HepG2 (cell line): ENCODE data around the gene SLC4A2. TPM values are rescaled to one million over a fixed set of nuclear protein-coding genes. Genes with fewer than 3 reads are reported as not detected.

Experiments
- AGO2 ChIP-seq: fragments of 200-400 bp; formaldehyde crosslinking; optimal IDR thresholded peaks from 2 replicates; pipeline ENCODE3; 2017; ENCODE audit warnings: mild to moderate bottlenecking, low read depth, low read length, moderate library complexity
- ARHGAP35 ChIP-seq: sonication (generic); formaldehyde crosslinking; IDR thresholded peaks from 2 replicates; pipeline ENCODE4 v1.9.0; 2022; ENCODE audit warnings: mild to moderate bottlenecking, inconsistent platforms, moderate library complexity, missing genetic modification reagents, borderline replicate concordance
- ATF1 ChIP-seq: IDR thresholded peaks from 2 replicates; pipeline ENCODE4 v1.6.1; 2016; ENCODE audit warnings: mild to moderate bottlenecking, control low read depth
- CHD2 ChIP-seq: IDR thresholded peaks from 2 replicates; pipeline ENCODE4 v1.6.1; 2011; ENCODE audit warnings: low read depth, low read length, improper control_type of control experiment
- CREM ChIP-seq, 2 experiments: sonication (generic) in 1 of 2; formaldehyde crosslinking in 1 of 2; IDR thresholded peaks; 2 replicates each; pipeline versions ENCODE4 v1.4.0 to v1.6.1; 2016 to 2020; ENCODE audit warnings: antibody characterized with exemption in 1 of 2, mild to moderate bottlenecking in 1 of 2, missing genetic modification reagents in 1 of 2
- HOXA7 ChIP-seq: sonication (generic); formaldehyde crosslinking; IDR thresholded peaks from 2 replicates; pipeline ENCODE4 v1.8.1; 2022; ENCODE audit warnings: mild to moderate bottlenecking, missing genetic modification reagents, moderate library complexity
- IKZF5 ChIP-seq: IDR thresholded peaks from 2 replicates; pipeline ENCODE4 v1.6.1; 2018; ENCODE audit warnings: missing genetic modification reagents, mild to moderate bottlenecking, missing compliant biosample characterization
- IRF2 ChIP-seq: IDR thresholded peaks from 2 replicates; pipeline ENCODE4 v1.6.1; 2018; ENCODE audit warnings: missing genetic modification reagents, missing compliant biosample characterization
- KDM5B ChIP-seq: sonication (generic); formaldehyde crosslinking; IDR thresholded peaks from 2 replicates; pipeline ENCODE4 v1.4.0; 2020; ENCODE audit warnings: missing genetic modification reagents, mild to moderate bottlenecking, borderline replicate concordance
- RNF2 ChIP-seq: fragments of 450-650 bp; conservative IDR thresholded peaks from 2 replicates; pipeline ENCODE4 v1.6.1; 2016; ENCODE audit warnings: low read depth
- SKI ChIP-seq: fragments of 450-650 bp; IDR thresholded peaks from one replicate; pipeline ENCODE4 v1.6.1; 2018; ENCODE audit warnings: mild to moderate bottlenecking; ENCODE audit not compliant: partially characterized antibody
- THRA ChIP-seq: sonication (generic); formaldehyde crosslinking; IDR thresholded peaks from 2 replicates; pipeline ENCODE4 v1.4.0; 2020; ENCODE audit warnings: missing genetic modification reagents, borderline replicate concordance
- ZBTB7A ChIP-seq: sonication (generic); formaldehyde crosslinking; IDR thresholded peaks from 2 replicates; pipeline ENCODE4 v1.8.0; 2022; ENCODE audit warnings: mild to moderate bottlenecking, missing genetic modification reagents
- ZKSCAN8 ChIP-seq: IDR thresholded peaks from 2 replicates; pipeline ENCODE4 v1.6.1; 2016; ENCODE audit warnings: borderline replicate concordance, missing genetic modification reagents, missing compliant biosample characterization
- ZMYM2 ChIP-seq: sonication (generic); formaldehyde crosslinking; IDR thresholded peaks from 2 replicates; pipeline ENCODE4 v1.8.0; 2022; ENCODE audit warnings: mild to moderate bottlenecking, missing genetic modification reagents
- ZNF264 ChIP-seq: sonication (generic); formaldehyde crosslinking; IDR thresholded peaks from 2 replicates; pipeline ENCODE4 v1.4.0; 2020; ENCODE audit warnings: missing genetic modification reagents
- ZNF34 ChIP-seq: sonication (generic); formaldehyde crosslinking; IDR thresholded peaks from 2 replicates; pipeline ENCODE4 v1.4.0; 2020; ENCODE audit warnings: mild to moderate bottlenecking, missing genetic modification reagents, borderline replicate concordance
- ZNF513 ChIP-seq: sonication (generic); formaldehyde crosslinking; conservative IDR thresholded peaks from 2 replicates; pipeline ENCODE4 v1.5.0; 2020; ENCODE audit warnings: missing genetic modification reagents
- ZNF550 ChIP-seq: sonication (generic); formaldehyde crosslinking; IDR thresholded peaks from 2 replicates; pipeline ENCODE4 v1.4.0; 2020; ENCODE audit warnings: mild to moderate bottlenecking, missing genetic modification reagents, borderline replicate concordance
- ZNF670 ChIP-seq: sonication (generic); formaldehyde crosslinking; IDR thresholded peaks from 2 replicates; pipeline ENCODE4 v1.8.0; 2022; ENCODE audit warnings: mild to moderate bottlenecking, missing genetic modification reagents, borderline replicate concordance
- ZNF724P ChIP-seq: sonication (generic); formaldehyde crosslinking; IDR thresholded peaks from 2 replicates; pipeline ENCODE4 v1.8.0; 2022; ENCODE audit warnings: missing genetic modification reagents, borderline replicate concordance
- ZNF777 ChIP-seq: sonication (generic); formaldehyde crosslinking; IDR thresholded peaks from 2 replicates; pipeline ENCODE4 v1.4.0; 2020; ENCODE audit warnings: missing genetic modification reagents
- polyA plus RNA-seq, 8 experiments: library from polyadenylated mRNA; depleted of rRNA in 3 of 8; stranded (reverse) in 7 of 8; unstranded in 1 of 8; fragments of >200 nt; fragmentation: Illumina TruSeq in 4 of 8; extraction: Trizol in 4 of 8; gene quantifications; 2 replicates each; pipeline versions ENCODE4 v1.2.1 to v1.2.3, GENCODE V29; 2011 to 2016; ENCODE audit warnings: low read depth in 4 of 8, missing spikeins in 1 of 8, mixed read lengths in 1 of 8; ENCODE audit not compliant: insufficient read depth in 1 of 8
- total RNA-seq, 5 experiments: library from RNA; depleted of rRNA; stranded (reverse); fragments of >200 nt; fragmentation: Illumina TruSeq; extraction: Trizol; gene quantifications; 2 replicates each; pipeline ENCODE4 v1.2.3, GENCODE V29; 2016; ENCODE audit warnings: low read depth in 1 of 5
- TF ChIP-seq, protein P1 (sequence below): sonication (generic); formaldehyde crosslinking; conservative IDR thresholded peaks from 2 replicates; pipeline ENCODE4 v1.4.0; 2020; ENCODE audit warnings: missing genetic modification reagents
- TF ChIP-seq, protein P2 (sequence below): sonication (generic); formaldehyde crosslinking; IDR thresholded peaks from 2 replicates; pipeline ENCODE4 v1.5.0; 2020; ENCODE audit warnings: missing genetic modification reagents

Gene SLC4A2
- total and polyA plus RNA-seq, 2 of the 13 experiments (the other 11 are each of a cell fraction or from before 2014, with no cell fraction given) = 51.9 to 73.4 TPM

DNA sequence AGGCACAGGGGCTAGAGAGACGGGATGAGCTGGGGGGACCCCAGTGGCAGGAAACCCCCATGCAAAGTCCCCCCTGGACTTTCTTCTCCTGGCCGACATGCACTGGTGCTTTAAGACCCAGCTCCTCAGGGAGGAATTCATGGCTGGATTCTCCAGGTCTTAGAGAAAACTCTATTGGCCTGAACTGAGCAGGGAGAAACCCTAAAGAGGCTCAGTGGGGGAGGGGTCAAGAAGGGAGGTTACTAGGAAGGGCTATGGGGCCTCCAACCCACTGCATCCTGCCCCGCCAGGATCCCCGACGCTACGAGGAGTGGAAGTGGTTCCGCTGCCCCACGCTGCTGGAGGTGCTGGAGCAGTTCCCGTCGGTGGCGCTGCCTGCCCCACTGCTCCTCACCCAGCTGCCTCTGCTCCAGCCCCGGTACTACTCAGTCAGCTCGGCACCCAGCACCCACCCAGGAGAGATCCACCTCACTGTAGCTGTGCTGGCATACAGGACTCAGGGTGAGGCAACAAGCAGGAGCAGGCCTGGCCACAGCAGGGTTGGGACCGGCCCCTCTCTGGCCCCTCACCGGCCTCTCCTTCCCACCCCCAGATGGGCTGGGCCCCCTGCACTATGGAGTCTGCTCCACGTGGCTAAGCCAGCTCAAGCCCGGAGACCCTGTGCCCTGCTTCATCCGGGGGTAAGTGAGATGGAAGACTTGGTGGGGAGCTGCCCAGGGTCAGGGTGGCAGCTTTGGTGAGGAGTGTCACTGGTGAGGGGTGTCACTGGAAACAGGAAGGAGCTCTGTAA lies 48.9 kb upstream of the SLC4A2 start (continued):
- TF ChIP-seq IRF2 (CRISPR knock-in tag) = no peak
- no peak for TF ChIP-seq ZKSCAN8 (CRISPR knock-in tag)
- peak; percentile 83 for TF ChIP-seq ZNF777 (CRISPR knock-in tag)
- TF ChIP-seq, protein P1, sequence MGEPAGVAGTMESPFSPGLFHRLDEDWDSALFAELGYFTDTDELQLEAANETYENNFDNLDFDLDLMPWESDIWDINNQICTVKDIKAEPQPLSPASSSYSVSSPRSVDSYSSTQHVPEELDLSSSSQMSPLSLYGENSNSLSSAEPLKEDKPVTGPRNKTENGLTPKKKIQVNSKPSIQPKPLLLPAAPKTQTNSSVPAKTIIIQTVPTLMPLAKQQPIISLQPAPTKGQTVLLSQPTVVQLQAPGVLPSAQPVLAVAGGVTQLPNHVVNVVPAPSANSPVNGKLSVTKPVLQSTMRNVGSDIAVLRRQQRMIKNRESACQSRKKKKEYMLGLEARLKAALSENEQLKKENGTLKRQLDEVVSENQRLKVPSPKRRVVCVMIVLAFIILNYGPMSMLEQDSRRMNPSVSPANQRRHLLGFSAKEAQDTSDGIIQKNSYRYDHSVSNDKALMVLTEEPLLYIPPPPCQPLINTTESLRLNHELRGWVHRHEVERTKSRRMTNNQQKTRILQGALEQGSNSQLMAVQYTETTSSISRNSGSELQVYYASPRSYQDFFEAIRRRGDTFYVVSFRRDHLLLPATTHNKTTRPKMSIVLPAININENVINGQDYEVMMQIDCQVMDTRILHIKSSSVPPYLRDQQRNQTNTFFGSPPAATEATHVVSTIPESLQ (CRISPR knock-in tag) = no peak
- TF ChIP-seq ZNF34 (CRISPR knock-in tag) = no peak
- no peak for TF ChIP-seq RNF2
- no peak for TF ChIP-seq CHD2
- no peak for TF ChIP-seq ARHGAP35
- 0 out of 2 replicates have a peak, but pooled peaks have one; percentile 19 for TF ChIP-seq KDM5B (CRISPR knock-in tag)
- TF ChIP-seq, protein P2, sequence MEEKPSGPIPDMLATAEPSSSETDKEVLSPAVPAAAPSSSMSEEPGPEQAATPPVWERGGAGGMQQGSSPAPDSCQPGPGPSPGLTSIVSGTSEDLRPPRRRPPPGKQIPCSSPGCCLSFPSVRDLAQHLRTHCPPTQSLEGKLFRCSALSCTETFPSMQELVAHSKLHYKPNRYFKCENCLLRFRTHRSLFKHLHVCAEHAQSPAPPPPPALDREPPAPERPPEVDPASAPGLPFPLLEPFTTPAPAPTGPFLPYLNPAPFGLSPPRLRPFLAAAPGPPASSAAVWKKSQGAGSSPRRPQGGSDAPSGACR (CRISPR knock-in tag) = no peak
- TF ChIP-seq AGO2 = no peak
- no peak for TF ChIP-seq ZNF550 (CRISPR knock-in tag)
- no peak for TF ChIP-seq ZNF670 (CRISPR knock-in tag)
- TF ChIP-seq THRA (CRISPR knock-in tag) = no peak
- TF ChIP-seq HOXA7 = no peak
- no peak for TF ChIP-seq IKZF5 (CRISPR knock-in tag)
- TF ChIP-seq ZBTB7A = no peak; the same call in 1 of the 2 replicates
- TF ChIP-seq ZMYM2 (CRISPR knock-in tag) = no peak
- TF ChIP-seq ZNF724P = no peak
- no peak for TF ChIP-seq CREM (IDR thresholded peaks at IDR 0.05)
- no peak for TF ChIP-seq CREM (CRISPR knock-in tag; IDR thresholded peaks at IDR 0.05)
- no peak for TF ChIP-seq SKI
- no peak for TF ChIP-seq ATF1
- peak; percentile 91 for TF ChIP-seq ZNF264 (CRISPR knock-in tag)
- TF ChIP-seq ZNF513 = no peak
